HG02588 (cell line): ENCODE results near the gene PRKCA.

Experiments used
- ATAC-seq: cut with Tn5 transposase; IDR thresholded peaks from one replicate; pipeline ENCODE4 v1.9.1; 2021; ENCODE audit warnings: mild to moderate bottlenecking, moderate library complexity; ENCODE audit not compliant: unreplicated experiment

PRKCA gene

DNA sequence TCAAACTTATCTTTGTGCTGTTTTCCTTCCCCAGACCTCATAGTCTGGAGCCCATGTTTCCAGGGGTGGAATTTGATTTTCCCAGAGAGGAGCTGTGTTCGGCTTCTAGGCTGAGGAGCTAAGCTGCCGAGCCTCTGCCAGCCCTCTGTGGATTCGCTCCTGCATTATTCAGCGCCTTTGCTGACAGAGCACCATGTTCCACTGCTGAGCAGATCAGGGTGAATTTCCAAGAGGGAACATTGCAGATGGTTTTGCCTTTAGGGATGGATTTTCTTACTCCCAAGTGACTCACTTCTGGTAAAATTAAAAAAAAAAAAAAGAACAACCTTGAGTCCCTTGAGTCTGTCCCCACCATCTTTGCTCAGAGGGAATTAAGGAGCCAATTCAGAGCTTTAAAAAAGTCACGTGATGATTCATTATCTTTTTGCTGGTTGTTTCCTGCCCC, 229.5 kb downstream of the PRKCA start:
- ATAC-seq, result no peak

GRCh38 chr17:66533572-66533971, 231.2 kb downstream of the PRKCA start:
- ATAC-seq, result no peak

- no peak for ATAC-seq
Measured at GRCh38 chr17:66533986-66534385, 231.6 kb downstream of the PRKCA start.

DNA sequence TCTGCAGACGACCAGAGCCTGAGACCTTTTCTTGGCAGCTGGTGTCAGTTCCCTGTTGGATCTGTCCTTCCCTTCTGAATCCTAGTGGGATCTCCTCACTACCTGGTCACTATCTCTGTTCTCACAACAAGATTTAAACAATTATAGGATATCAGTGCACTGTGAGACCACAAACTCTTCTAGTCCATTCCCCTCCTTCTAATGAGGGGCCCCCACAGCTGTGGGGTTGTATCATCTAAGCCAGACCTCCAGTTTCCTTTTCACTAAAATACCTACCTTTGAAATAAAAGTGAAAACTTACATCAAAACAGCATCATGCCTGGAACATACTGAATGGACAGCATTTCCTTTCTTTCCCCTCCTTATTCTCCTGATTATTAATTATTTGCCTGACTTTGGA, 233.2 kb downstream of the PRKCA start:
- ATAC-seq, result no peak

DNA sequence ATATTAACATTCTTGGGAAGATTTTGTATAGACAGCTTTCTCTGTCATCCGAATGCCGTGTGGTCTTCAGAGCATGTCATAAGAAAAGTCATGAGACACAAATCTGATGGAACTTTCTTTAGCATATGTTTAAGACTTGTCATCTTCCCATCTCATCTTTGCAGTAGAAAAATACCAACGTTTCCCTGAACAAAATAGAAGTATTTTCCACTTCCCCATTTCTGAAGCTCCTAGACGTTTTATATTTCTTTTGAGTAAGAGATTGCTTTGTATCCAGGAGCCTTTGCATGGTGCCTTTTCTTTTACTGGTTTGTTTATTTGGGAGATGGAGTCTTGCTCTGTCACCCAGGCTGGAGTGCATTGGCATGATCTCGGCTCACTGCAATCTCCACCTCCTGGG, 235.1 kb downstream of the PRKCA start:
- no peak for ATAC-seq

DNA sequence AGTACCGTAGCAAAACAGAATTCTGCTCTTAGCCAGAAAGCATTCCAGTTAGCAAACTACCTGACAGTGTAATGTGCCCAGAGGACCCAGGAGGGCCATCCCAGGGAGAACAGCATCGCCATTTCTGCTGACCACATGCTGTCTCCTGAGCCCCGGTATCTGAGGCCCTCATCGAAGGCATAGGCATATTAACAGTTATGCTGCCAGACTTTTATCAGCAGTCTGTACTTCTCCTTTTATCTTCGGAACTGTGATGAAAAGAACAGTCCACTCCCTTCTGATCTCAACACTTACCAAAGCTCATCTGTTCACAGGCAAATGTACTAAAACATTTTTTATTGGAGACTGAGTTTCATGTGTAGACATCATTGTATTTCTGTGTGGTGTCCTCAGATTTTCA, 236.4 kb downstream of the PRKCA start:
- no peak for ATAC-seq

GRCh38 chr17:66540131-66540781, 237.8 kb downstream of the PRKCA start:
- ATAC-seq, result no peak

GRCh38 chr17:66541461-66542128, 239.2 kb downstream of the PRKCA start:
- ATAC-seq, result peak; percentile 61

GRCh38 chr17:66542129-66542966, 239.9 kb downstream of the PRKCA start:
- ATAC-seq, result peak; percentile 92

- no peak for ATAC-seq
Measured at GRCh38 chr17:66542967-66543520, 240.6 kb downstream of the PRKCA start.

DNA sequence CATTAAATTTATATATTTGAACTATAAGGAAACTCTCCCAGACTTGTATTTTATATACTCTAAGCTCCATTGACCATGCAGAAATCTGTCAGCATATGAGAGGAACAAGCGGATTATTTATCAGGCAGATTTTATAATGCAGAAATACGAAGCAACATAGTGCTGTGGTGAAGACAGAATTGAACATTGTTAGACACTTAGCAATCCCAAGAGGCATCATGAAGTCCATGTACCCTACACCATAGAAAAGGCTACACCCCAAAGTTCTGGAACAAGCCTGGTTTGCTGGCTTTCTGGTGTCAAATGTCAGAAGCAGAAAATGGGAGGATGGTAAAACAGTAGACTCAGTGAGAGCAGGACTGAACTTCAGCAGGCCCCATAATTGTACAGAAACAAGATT, 241.1 kb downstream of the PRKCA start:
- ATAC-seq, result no peak

GRCh38 chr17:66545918-66546317, 243.5 kb downstream of the PRKCA start:
- no peak for ATAC-seq

GRCh38 chr17:66547151-66547865, 244.9 kb downstream of the PRKCA start:
- ATAC-seq, result no peak

GRCh38 chr17:66548158-66548557, 245.7 kb downstream of the PRKCA start:
- ATAC-seq, result no peak

- ATAC-seq, result no peak
Measured at GRCh38 chr17:66548659-66549310, 246.4 kb downstream of the PRKCA start.

DNA sequence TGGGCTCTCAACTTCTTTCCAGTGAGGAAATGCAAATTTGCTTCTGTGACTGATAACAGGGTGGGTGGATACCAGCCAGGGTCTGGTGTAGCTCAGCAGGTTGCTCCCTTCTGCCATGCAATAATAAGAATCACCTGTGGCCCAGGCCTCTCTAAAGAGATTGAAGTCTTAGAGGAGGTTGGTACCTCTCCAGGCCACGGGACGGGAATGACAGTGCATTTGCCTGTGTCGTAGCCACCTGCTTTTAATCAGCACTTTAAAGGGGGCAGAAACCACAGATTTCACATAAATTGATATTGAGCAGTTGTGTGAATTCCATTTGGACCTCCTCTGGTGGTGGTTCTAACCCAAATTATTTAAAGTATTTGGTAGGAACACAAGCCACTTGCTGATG, 246.9 kb downstream of the PRKCA start:
- ATAC-seq, result no peak

DNA sequence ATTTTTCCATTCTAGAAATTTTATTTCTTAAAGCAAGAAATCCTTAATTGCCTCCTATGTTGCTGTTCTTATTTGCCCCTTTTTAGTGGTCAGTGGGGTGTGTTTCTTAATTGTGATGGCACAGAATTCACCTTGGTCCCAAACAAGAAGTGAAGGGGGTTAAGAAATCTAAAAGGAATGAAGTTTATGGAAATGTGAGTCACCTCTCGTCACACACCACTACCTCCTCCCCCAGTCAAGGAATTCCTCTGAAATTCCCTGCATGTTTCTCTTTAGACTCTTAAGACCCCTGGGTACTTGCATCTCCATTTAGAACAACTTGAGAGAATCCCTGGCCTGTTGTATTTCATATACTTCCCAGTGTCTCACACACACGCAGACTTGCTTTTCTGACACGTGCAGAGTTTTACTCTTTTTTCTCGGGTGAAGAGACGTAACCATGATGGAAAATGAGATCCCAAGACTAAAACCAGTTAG, 247.4 kb downstream of the PRKCA start:
- no peak for ATAC-seq

- ATAC-seq, result no peak
Measured at GRCh38 chr17:66551839-66552238, 249.4 kb downstream of the PRKCA start.

DNA sequence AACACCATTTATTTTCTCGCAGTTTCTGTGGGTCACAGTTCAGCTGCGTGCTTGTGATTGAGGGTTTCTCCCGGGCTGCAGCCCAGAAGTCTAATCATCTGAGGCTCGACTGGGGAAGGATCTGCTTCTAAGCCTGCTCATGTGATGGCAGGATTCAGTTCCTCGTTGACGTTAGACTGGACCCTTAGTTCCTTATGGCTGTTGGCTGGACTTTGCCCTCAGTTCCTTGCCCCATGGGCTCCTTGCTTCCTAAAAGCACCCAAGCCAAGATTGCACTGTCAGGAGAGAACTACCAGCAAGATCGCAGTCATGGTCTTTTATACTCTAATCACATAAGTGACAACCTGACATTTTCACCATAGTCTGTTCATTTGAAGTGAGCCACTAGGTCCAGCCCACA, 250.0 kb downstream of the PRKCA start:
- ATAC-seq, result no peak

GRCh38 chr17:66555605-66556004, 253.2 kb downstream of the PRKCA start:
- no peak for ATAC-seq
